WERI-Rb-1 (cell line): ENCODE measurements around the gene ZBTB8A.

Source experiments
- DNase-seq: peaks from one replicate; pipeline ENCODE4 v3.0.0-alpha.2; 2020
- H3K27ac ChIP-seq: fragments of 250-450 bp; sonication (Bioruptor Pico); 2 replicates; pipeline ENCODE4 v1.5.1; 2020; ENCODE audit warnings: mild to moderate bottlenecking, moderate library complexity
- H3K27me3 ChIP-seq: fragments of 250-450 bp; sonication (Bioruptor Pico); 2 replicates; pipeline ENCODE4 v1.5.1; 2021; ENCODE audit warnings: mild to moderate bottlenecking, low read depth, moderate library complexity; ENCODE audit not compliant: insufficient read depth, severe bottlenecking
- H3K36me3 ChIP-seq: fragments of 250-450 bp; sonication (Bioruptor Pico); 2 replicates; pipeline ENCODE4 v1.5.1; 2020; ENCODE audit warnings: mild to moderate bottlenecking, moderate library complexity
- H3K4me3 ChIP-seq: 2 replicates; pipeline ENCODE4 v1.5.1; 2011; ENCODE audit warnings: low read depth, mild to moderate bottlenecking, control low read depth, low read length
- H3K9me3 ChIP-seq: fragments of 250-450 bp; sonication (Bioruptor Pico); 2 replicates; pipeline ENCODE4 v1.5.1; 2021; ENCODE audit warnings: mild to moderate bottlenecking, moderate library complexity; ENCODE audit not compliant: severe bottlenecking
- CTCF ChIP-seq: IDR thresholded peaks from 2 replicates; pipeline ENCODE4 v1.5.1; 2011; ENCODE audit warnings: low read depth, mild to moderate bottlenecking, control low read depth, inconsistent platforms, low read length

ZBTB8A gene

GRCh38 chr1:32605711-32606424, 66.6 kb downstream of the ZBTB8A start:
- TF ChIP-seq CTCF, result no peak
- DNase-seq, result no peak
- Histone ChIP-seq H3K27me3 (no peaks in the 10 kb centered on the region), H3K27ac (no peak overlapping the region), H3K4me3 (no peak overlapping the region), H3K9me3 (no peaks in the 10 kb centered on the region), H3K36me3 (no peaks in the 10 kb centered on the region)

GRCh38 chr1:32606565-32607371, 67.5 kb downstream of the ZBTB8A start:
- no peak for TF ChIP-seq CTCF
- H3K27ac ChIP-seq, result no peak overlapping the region
- no peaks in the 10 kb centered on the region for H3K9me3 ChIP-seq
- H3K4me3 ChIP-seq, result no peak overlapping the region
- H3K36me3 ChIP-seq, result no peaks in the 10 kb centered on the region
- H3K27me3 ChIP-seq, result no peaks in the 10 kb centered on the region
- DNase-seq, result no peak

- Histone ChIP-seq H3K9me3 (no peaks in the 10 kb centered on the region), H3K4me3 (no peak overlapping the region), H3K27me3 (no peaks in the 10 kb centered on the region), H3K36me3 (no peaks in the 10 kb centered on the region), H3K27ac (no peak overlapping the region)
- DNase-seq, result no peak
- no peak for TF ChIP-seq CTCF
Observed at GRCh38 chr1:32609180-32609579, 70.0 kb downstream of the ZBTB8A start.

- no peak overlapping the region for H3K27ac ChIP-seq
- H3K4me3 ChIP-seq, result no peak overlapping the region
- DNase-seq, result no peak
- no peaks in the 10 kb centered on the region for H3K9me3 ChIP-seq
- no peaks in the 10 kb centered on the region for H3K36me3 ChIP-seq
- no peaks in the 10 kb centered on the region for H3K27me3 ChIP-seq
- TF ChIP-seq CTCF, result no peak
Observed at GRCh38 chr1:32611859-32612188, 72.6 kb downstream of the ZBTB8A start.

- no peaks in the 10 kb centered on the region for H3K36me3 ChIP-seq
- H3K27ac ChIP-seq, result no peak overlapping the region
- no peaks in the 10 kb centered on the region for H3K9me3 ChIP-seq
- no peaks in the 10 kb centered on the region for H3K27me3 ChIP-seq
- DNase-seq, result no peak
- no peak for TF ChIP-seq CTCF
- no peak overlapping the region for H3K4me3 ChIP-seq
Observed at GRCh38 chr1:32612189-32612881, 73.1 kb downstream of the ZBTB8A start.
